Neutrophil (primary cell): ENCODE measurements around the gene C1QTNF3.

Experiments
- H3K27ac ChIP-seq: fragments of 200-600 bp; sonication (generic); 2 replicates; pipeline ENCODE4 v1.5.1; 2016; ENCODE audit warnings: mild to moderate bottlenecking, moderate library complexity
- H3K27me3 ChIP-seq: fragments of 200-600 bp; sonication (generic); 2 replicates; pipeline ENCODE4 v1.6.0; 2016; ENCODE audit warnings: mild to moderate bottlenecking
- H3K36me3 ChIP-seq: fragments of 200-600 bp; sonication (generic); 2 replicates; pipeline ENCODE4 v1.5.1; 2017
- H3K4me1 ChIP-seq, 2 experiments: fragments of 200-600 bp in 1 of 2; sonication (generic) in 1 of 2; 1 replicate in 1 of 2; 2 replicates in 1 of 2; pipeline versions ENCODE4 v1.5.1 to v1.6.1; 2013 to 2016; ENCODE audit warnings: low read depth in 1 of 2, low read length in 1 of 2, mild to moderate bottlenecking in 1 of 2, moderate library complexity in 1 of 2; ENCODE audit not compliant: control insufficient read depth in 1 of 2, insufficient read depth in 1 of 2
- H3K4me3 ChIP-seq, 2 experiments: fragments of 200-600 bp in 1 of 2; sonication (generic) in 1 of 2; 1 replicate in 1 of 2; 2 replicates in 1 of 2; pipeline ENCODE4 v1.5.1; 2013 to 2016; ENCODE audit warnings: low read depth in 1 of 2, low read length in 1 of 2, mild to moderate bottlenecking in 1 of 2, moderate library complexity in 1 of 2
- H3K9me3 ChIP-seq: fragments of 200-600 bp; sonication (generic); 2 replicates; pipeline ENCODE4 v1.5.1; 2016
- TF ChIP-seq, protein P1 (sequence below): fragments of 200-600 bp; sonication (generic); IDR thresholded peaks from 2 replicates; pipeline ENCODE4 v1.5.1; 2016; ENCODE audit warnings: antibody characterized with exemption

Gene C1QTNF3

DNA sequence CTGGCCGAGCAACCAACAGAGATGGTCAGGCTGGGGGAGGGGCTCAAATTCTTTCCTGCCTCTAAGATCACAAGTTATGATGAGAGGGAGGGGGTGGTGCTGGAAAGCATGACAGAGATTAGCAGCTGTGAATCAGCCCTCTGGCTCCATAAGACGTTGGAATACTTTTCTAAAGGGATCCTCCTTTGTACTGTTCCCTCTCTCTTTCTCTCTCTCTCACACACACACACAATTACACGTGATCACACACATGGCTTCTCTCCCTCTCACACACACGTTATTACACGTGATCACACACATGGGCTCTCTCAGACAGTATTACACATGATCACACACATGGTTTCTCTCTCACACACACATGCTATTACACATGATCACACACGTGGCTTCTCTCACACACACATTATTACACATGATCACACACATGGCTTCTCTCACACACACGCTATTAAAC, 58.3 kb downstream of the C1QTNF3 start, which contains the start of gene SLC45A2:
TSS of gene SLC45A2 (minus strand) at position 23 of the 454 bp plus-strand sequence. CDS start 110 bp downstream, outside the sequence.
- H3K4me3 ChIP-seq, result no peak within 1 kb of the TSS

DNA sequence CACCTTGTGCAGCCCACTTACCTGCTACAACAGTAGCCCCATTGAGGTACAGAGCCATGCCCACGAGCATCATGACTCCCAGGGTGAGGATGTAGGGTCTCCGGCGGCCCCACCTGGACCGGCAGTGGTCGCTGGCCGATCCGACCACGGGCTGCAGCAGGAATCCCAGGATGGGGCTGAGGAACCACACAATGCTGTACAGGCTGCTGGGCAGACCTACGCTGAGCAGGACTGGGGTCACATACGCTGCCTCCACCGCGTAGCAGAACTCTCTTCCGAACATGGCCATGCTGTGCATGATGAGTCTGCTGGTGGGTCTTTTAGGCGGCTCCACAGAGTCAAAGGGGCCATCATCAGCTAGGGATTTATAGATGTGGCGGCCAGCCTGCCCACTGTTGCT, 58.8 kb downstream of the C1QTNF3 start:
- TF ChIP-seq, protein P1, sequence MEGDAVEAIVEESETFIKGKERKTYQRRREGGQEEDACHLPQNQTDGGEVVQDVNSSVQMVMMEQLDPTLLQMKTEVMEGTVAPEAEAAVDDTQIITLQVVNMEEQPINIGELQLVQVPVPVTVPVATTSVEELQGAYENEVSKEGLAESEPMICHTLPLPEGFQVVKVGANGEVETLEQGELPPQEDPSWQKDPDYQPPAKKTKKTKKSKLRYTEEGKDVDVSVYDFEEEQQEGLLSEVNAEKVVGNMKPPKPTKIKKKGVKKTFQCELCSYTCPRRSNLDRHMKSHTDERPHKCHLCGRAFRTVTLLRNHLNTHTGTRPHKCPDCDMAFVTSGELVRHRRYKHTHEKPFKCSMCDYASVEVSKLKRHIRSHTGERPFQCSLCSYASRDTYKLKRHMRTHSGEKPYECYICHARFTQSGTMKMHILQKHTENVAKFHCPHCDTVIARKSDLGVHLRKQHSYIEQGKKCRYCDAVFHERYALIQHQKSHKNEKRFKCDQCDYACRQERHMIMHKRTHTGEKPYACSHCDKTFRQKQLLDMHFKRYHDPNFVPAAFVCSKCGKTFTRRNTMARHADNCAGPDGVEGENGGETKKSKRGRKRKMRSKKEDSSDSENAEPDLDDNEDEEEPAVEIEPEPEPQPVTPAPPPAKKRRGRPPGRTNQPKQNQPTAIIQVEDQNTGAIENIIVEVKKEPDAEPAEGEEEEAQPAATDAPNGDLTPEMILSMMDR, result no peak
- Histone ChIP-seq H3K27me3 (no peaks in the 10 kb centered on the region), H3K27ac (no peak overlapping the region)

More for the DNA sequence above, 58.3 kb downstream of the C1QTNF3 start, which contains the start of gene SLC45A2:
- no peaks in the 10 kb centered on the region for H3K27me3 ChIP-seq
- H3K4me1 ChIP-seq, result no peaks in the 10 kb centered on the region
- no peak within 1 kb of the TSS for H3K27ac ChIP-seq
- TF ChIP-seq, protein P1, result no peak
- H3K36me3 ChIP-seq, result peaks cover 36% of the 10 kb centered on the region
- no peaks in the 10 kb centered on the region for H3K9me3 ChIP-seq

DNA sequence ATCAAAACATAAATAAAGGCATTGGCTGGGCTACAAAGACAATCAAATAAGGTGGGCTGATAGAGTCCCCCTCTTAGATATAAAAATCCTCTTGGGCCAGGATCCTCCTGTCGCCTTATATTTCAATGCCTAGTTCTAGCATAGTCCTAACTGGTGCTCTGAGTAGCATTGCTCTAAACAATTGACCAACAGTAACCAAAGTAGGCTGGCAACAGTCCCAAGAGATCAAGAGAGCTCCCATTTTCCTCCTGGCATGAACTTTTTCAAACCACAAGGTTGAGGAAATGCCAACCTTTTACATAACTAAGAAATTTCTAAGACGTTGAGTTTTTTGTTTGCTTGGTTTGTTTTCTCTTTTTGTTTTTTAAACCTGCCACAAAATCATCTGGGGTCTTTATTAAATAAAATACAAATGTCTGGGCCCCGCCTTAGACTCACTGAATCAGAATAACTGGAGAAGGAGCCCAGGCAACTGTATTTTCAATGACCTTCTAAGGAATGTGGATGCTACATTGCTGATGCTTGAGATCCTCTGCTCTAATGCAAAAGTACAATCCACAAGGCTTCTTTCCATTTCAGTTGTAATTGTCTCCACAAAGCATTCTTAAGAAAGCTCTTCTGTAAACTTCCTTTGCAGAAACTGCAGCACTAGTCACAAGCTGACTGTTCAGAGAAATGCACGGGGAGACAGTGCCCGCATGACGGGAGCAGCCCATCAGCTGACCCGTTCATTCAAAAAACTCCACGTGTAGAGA, 61.4 kb downstream of the C1QTNF3 start:
- Histone ChIP-seq H3K9me3 (no peaks in the 10 kb centered on the region), H3K27ac (no peak overlapping the region), H3K4me3 (no peak overlapping the region), H3K4me1 (no peaks in the 10 kb centered on the region), H3K27me3 (no peaks in the 10 kb centered on the region), H3K36me3 (peaks cover 6% of the 10 kb centered on the region)
- TF ChIP-seq, protein P1, result no peak

More for the DNA sequence above, 58.8 kb downstream of the C1QTNF3 start:
- H3K4me1 ChIP-seq, result no peaks in the 10 kb centered on the region
- H3K9me3 ChIP-seq, result no peaks in the 10 kb centered on the region
- H3K36me3 ChIP-seq, result peaks cover 32% of the 10 kb centered on the region
- no peak overlapping the region for H3K4me3 ChIP-seq

DNA sequence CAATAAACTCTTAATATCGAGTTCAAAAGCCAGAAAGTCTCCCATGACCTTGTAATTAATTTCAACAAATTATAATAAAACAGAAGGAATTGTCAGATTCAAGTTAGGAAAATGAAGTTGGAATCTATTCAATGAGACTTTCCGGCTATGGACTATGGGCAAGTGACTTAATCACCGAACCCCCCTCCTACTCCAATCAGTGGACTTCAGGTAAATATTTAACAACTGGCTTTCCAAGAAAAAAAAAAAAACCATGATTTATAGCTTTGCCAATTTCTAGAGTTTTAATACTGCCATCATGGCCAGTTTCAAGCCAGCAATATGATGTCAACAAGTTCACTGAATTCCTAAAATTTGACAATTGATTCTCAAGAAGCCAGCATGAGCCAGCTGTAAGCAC, 63.0 kb downstream of the C1QTNF3 start:
- no peak overlapping the region for H3K4me3 ChIP-seq
- no peaks in the 10 kb centered on the region for H3K4me1 ChIP-seq
- TF ChIP-seq, protein P1, result no peak
- H3K27ac ChIP-seq, result no peak overlapping the region
- H3K9me3 ChIP-seq, result no peaks in the 10 kb centered on the region
- H3K27me3 ChIP-seq, result peaks cover 7% of the 10 kb centered on the region
- H3K36me3 ChIP-seq, result no peaks in the 10 kb centered on the region

DNA sequence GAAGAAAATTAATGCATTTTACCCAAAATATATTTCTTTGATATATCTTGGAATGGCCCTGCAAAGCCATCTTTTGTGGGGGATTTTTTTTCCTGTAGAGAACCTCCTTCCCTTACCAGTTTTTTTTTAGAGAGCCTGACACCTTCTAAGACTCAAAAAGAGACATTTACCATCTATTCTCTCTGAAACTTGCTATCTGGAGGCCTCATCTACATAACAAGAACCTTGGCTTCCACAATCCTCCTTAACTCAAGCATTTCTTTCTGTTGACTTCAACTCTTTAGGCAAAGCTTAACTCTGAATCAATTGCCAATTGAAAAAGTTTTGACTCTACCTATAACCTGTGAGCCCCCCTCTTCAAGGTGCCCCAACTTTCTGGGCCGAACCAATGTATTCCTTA, 64.7 kb downstream of the C1QTNF3 start:
- H3K9me3 ChIP-seq, result no peaks in the 10 kb centered on the region
- no peaks in the 10 kb centered on the region for H3K4me1 ChIP-seq
- H3K27ac ChIP-seq, result no peak overlapping the region
- TF ChIP-seq, protein P1, result no peak
- H3K4me3 ChIP-seq, result no peak overlapping the region
- peaks cover 7% of the 10 kb centered on the region for H3K27me3 ChIP-seq
- H3K36me3 ChIP-seq, result no peaks in the 10 kb centered on the region
